Left renal pelvis (tissue), 4 donors: ENCODE data around the gene PATJ. TPM values are rescaled to one million over a fixed set of nuclear protein-coding genes. Genes with fewer than 3 reads are reported as not detected.
"Not testable (repeated sequence)": the region's sequence is repeated elsewhere in the genome, so short reads cannot be mapped to it uniquely, and the experiment has no call there.

Experiments used
- DNase-seq, 4 donors: peaks; one replicate each; pipeline ENCODE4 v3.0.0-alpha.2; 2013; ENCODE audit warnings: low read depth in 4 of 4, low spot score in 3 of 4
- polyA plus RNA-seq, 4 donors: library from polyadenylated mRNA; unstranded; fragments of 120-200 nt; gene quantifications; one replicate each; pipeline ENCODE4 v1.2.1, GENCODE V29; 2013; ENCODE audit not compliant: insufficient read length in 4 of 4

PATJ gene
- polyA plus RNA-seq, 4 donors: 7.1 to 51.2 (median 45.7) TPM

- not testable (repeated sequence) for DNase-seq
Observed at GRCh38 chr1:62185233-62185632, 443.0 kb downstream of the PATJ start.

GRCh38 chr1:62185677-62186076 is 443.4 kb downstream of the PATJ start:
- no peak for DNase-seq

GRCh38 chr1:62187548-62187947 is 445.3 kb downstream of the PATJ start:
- no peak for DNase-seq

GRCh38 chr1:62188111-62188510 is 445.8 kb downstream of the PATJ start:
- no peak for DNase-seq

- no peak for DNase-seq
Observed at GRCh38 chr1:62194651-62195544, 452.6 kb downstream of the PATJ start, which contains the start of gene L1TD1. Gene L1TD1, plus strand, starts transcription at chr1:62194849. Its CDS starts 11,780 bp downstream, at chr1:62206629.

- no peak for DNase-seq
Observed at GRCh38 chr1:62196086-62196690, 453.9 kb downstream of the PATJ start.

GRCh38 chr1:62198069-62198780 is 455.9 kb downstream of the PATJ start:
- no peak for DNase-seq

- no peak for DNase-seq
Observed at GRCh38 chr1:62198781-62199125, 456.5 kb downstream of the PATJ start.

- DNase-seq: no peak
Observed at GRCh38 chr1:62207187-62207586, 464.9 kb downstream of the PATJ start.

- no peak for DNase-seq
Observed at GRCh38 chr1:62208087-62208486, 465.8 kb downstream of the PATJ start.

- no peak for DNase-seq
Observed at GRCh38 chr1:62208970-62209369, 466.7 kb downstream of the PATJ start.

- no peak for DNase-seq
Observed at GRCh38 chr1:62209931-62210595, 467.8 kb downstream of the PATJ start.

- DNase-seq: no peak
Observed at GRCh38 chr1:62210960-62211359, 468.7 kb downstream of the PATJ start.

GRCh38 chr1:62212411-62212810 is 470.1 kb downstream of the PATJ start:
- no peak for DNase-seq

- no peak for DNase-seq
Observed at GRCh38 chr1:62213075-62213914, 471.0 kb downstream of the PATJ start.

GRCh38 chr1:62218604-62219003 is 476.3 kb downstream of the PATJ start:
- DNase-seq: no peak

GRCh38 chr1:62220456-62220855 is 478.2 kb downstream of the PATJ start:
- DNase-seq: not testable (repeated sequence)

- DNase-seq: no peak
Observed at GRCh38 chr1:62221171-62221570, 478.9 kb downstream of the PATJ start.

- no peak for DNase-seq
Observed at GRCh38 chr1:62222321-62222720, 480.0 kb downstream of the PATJ start.

- no peak for DNase-seq
Observed at GRCh38 chr1:62224182-62224581, 481.9 kb downstream of the PATJ start.
